ENCODE results near the gene SMPD3.

Gene SMPD3

GRCh38 chr16:68395815-68396214, 52.5 kb downstream of the SMPD3 start:
- no peak for TF ChIP-seq REST (IDR thresholded peaks at IDR 0.05; ENCODE audit: insufficient read depth in 1 of 2, low read depth in 2 of 2, low read length in 2 of 2)
- no peak for TF ChIP-seq TAF1 (IDR thresholded peaks at IDR 0.05; ENCODE audit: borderline replicate concordance, insufficient read depth, low read length)
- TF ChIP-seq FOXP2 (optimal IDR thresholded peaks at IDR 0.05; ENCODE audit: borderline replicate concordance, extremely low read depth, extremely low read length, insufficient read depth) = no peak
- TF ChIP-seq SIN3A (IDR thresholded peaks at IDR 0.05; ENCODE audit: borderline replicate concordance, insufficient read depth, low read length) = no peak
- TF ChIP-seq POLR2AphosphoS5 (IDR thresholded peaks at IDR 0.05; ENCODE audit: low read depth, low read length) = no peak

- no peak for TF ChIP-seq FOXP2 (optimal IDR thresholded peaks at IDR 0.05; ENCODE audit: borderline replicate concordance, extremely low read depth, extremely low read length, insufficient read depth)
- TF ChIP-seq REST (IDR thresholded peaks at IDR 0.05; ENCODE audit: insufficient read depth in 1 of 2, low read depth in 2 of 2, low read length in 2 of 2) = no peak
- TF ChIP-seq SIN3A (IDR thresholded peaks at IDR 0.05; ENCODE audit: borderline replicate concordance, insufficient read depth, low read length) = no peak
- TF ChIP-seq POLR2AphosphoS5 (IDR thresholded peaks at IDR 0.05; ENCODE audit: low read depth, low read length) = no peak
Observed at GRCh38 chr16:68395167-68395786, 53.0 kb downstream of the SMPD3 start.

GRCh38 chr16:68393333-68393732, 55.0 kb downstream of the SMPD3 start:
- TF ChIP-seq FOXP2 (optimal IDR thresholded peaks at IDR 0.05; ENCODE audit: borderline replicate concordance, extremely low read depth, extremely low read length, insufficient read depth) (no peak), SIN3A (IDR thresholded peaks at IDR 0.05; ENCODE audit: borderline replicate concordance, insufficient read depth, low read length) (no peak), POLR2AphosphoS5 (IDR thresholded peaks at IDR 0.05; ENCODE audit: low read depth, low read length) (no peak), REST (IDR thresholded peaks at IDR 0.05; ENCODE audit: insufficient read depth in 1 of 2, low read depth in 2 of 2, low read length in 2 of 2) (no peak), TAF1 (IDR thresholded peaks at IDR 0.05; ENCODE audit: borderline replicate concordance, insufficient read depth, low read length) (no peak)

- TF ChIP-seq FOXP2 (optimal IDR thresholded peaks at IDR 0.05; ENCODE audit: borderline replicate concordance, extremely low read depth, extremely low read length, insufficient read depth) = no peak
- no peak for TF ChIP-seq TAF1 (IDR thresholded peaks at IDR 0.05; ENCODE audit: borderline replicate concordance, insufficient read depth, low read length)
- TF ChIP-seq POLR2AphosphoS5 (IDR thresholded peaks at IDR 0.05; ENCODE audit: low read depth, low read length) = no peak
- no peak for TF ChIP-seq REST (IDR thresholded peaks at IDR 0.05; ENCODE audit: insufficient read depth in 1 of 2, low read depth in 2 of 2, low read length in 2 of 2)
- TF ChIP-seq SIN3A (IDR thresholded peaks at IDR 0.05; ENCODE audit: borderline replicate concordance, insufficient read depth, low read length) = no peak
Observed at GRCh38 chr16:68389750-68390371, 58.4 kb downstream of the SMPD3 start.
